SK-N-SH treated with all-trans-retinoic acid at 6 μM for 48 hours (cell line): ENCODE data around the gene AARSD1.

Experiments
- ATAC-seq: fragments of 200-7000 bp; cut with Tn5 transposase; 3 replicates; pipeline ENCODE4 v1.9.1; 2020; ENCODE audit warnings: mild to moderate bottlenecking, moderate library complexity
- ARNTL ChIP-seq: fragments of 450-650 bp; formaldehyde crosslinking; IDR thresholded peaks from 2 replicates; pipeline ENCODE4 v1.5.0; 2020; ENCODE audit warnings: low read depth, mild to moderate bottlenecking, moderate library complexity, borderline replicate concordance
- BACH2 ChIP-seq: fragments of 250-450 bp; sonication (Bioruptor Pico); IDR thresholded peaks from 2 replicates; pipeline ENCODE4 v1.9.0; 2021; ENCODE audit warnings: mild to moderate bottlenecking, borderline replicate concordance
- CREB5 ChIP-seq: fragments of 250-450 bp; sonication (Bioruptor Pico); IDR thresholded peaks from 2 replicates; pipeline ENCODE4 v1.5.1; 2020; ENCODE audit warnings: low read depth, mild to moderate bottlenecking, moderate library complexity
- CSDC2 ChIP-seq: fragments of 250-450 bp; sonication (Bioruptor Pico); IDR thresholded peaks from 2 replicates; pipeline ENCODE4 v1.5.0; 2020; ENCODE audit warnings: mild to moderate bottlenecking, moderate library complexity
- CSRNP3 ChIP-seq: fragments of 250-450 bp; sonication (Bioruptor Pico); IDR thresholded peaks from 2 replicates; pipeline ENCODE4 v1.5.1; 2021; ENCODE audit warnings: mild to moderate bottlenecking, moderate library complexity
- ESRRG ChIP-seq: fragments of 250-450 bp; sonication (Bioruptor Pico); IDR thresholded peaks from 2 replicates; pipeline ENCODE4 v1.6.1; 2021; ENCODE audit warnings: mild to moderate bottlenecking
- GLIS3 ChIP-seq: fragments of 250-450 bp; sonication (Bioruptor Pico); IDR thresholded peaks from 2 replicates; pipeline ENCODE4 v1.5.0; 2020; ENCODE audit warnings: mild to moderate bottlenecking, moderate library complexity
- ISL1 ChIP-seq: fragments of 250-450 bp; sonication (Bioruptor Pico); IDR thresholded peaks from 2 replicates; pipeline ENCODE4 v2.1.2; 2022; ENCODE audit warnings: mild to moderate bottlenecking, moderate library complexity
- PATZ1 ChIP-seq: fragments of 250-450 bp; sonication (Bioruptor Pico); IDR thresholded peaks from 2 replicates; pipeline ENCODE4 v1.8.0; 2020; ENCODE audit warnings: mild to moderate bottlenecking, moderate library complexity, borderline replicate concordance
- POU6F1 ChIP-seq: fragments of 250-450 bp; sonication (Bioruptor Pico); IDR thresholded peaks from 2 replicates; pipeline ENCODE4 v1.8.0; 2021; ENCODE audit warnings: low read depth, mild to moderate bottlenecking, moderate library complexity, borderline replicate concordance
- PPARA ChIP-seq: fragments of 250-450 bp; sonication (Bioruptor Pico); IDR thresholded peaks from 2 replicates; pipeline ENCODE4 v1.5.0; 2020; ENCODE audit warnings: mild to moderate bottlenecking, borderline replicate concordance
- RARB ChIP-seq: fragments of 250-450 bp; sonication (Bioruptor Pico); IDR thresholded peaks from 2 replicates; pipeline ENCODE4 v1.8.0; 2021; ENCODE audit warnings: mild to moderate bottlenecking, moderate library complexity
- SNAI2 ChIP-seq: fragments of 250-450 bp; sonication (Bioruptor Pico); IDR thresholded peaks from 2 replicates; pipeline ENCODE4 v1.5.0; 2020; ENCODE audit warnings: mild to moderate bottlenecking, moderate library complexity
- TCF4 ChIP-seq: fragments of 250-450 bp; sonication (Bioruptor Pico); IDR thresholded peaks from 2 replicates; pipeline ENCODE4 v1.8.0; 2021; ENCODE audit warnings: mild to moderate bottlenecking, moderate library complexity, borderline replicate concordance
- TOX ChIP-seq: fragments of 250-450 bp; sonication (Bioruptor Pico); IDR thresholded peaks from 2 replicates; pipeline ENCODE4 v1.8.0; 2021; ENCODE audit warnings: mild to moderate bottlenecking, moderate library complexity, borderline replicate concordance
- TSHZ2 ChIP-seq: fragments of 250-450 bp; sonication (Bioruptor Pico); IDR thresholded peaks from 2 replicates; pipeline ENCODE4 v1.5.0; 2020; ENCODE audit warnings: mild to moderate bottlenecking, moderate library complexity
- ZC3H10 ChIP-seq: fragments of 250-450 bp; sonication (Bioruptor Pico); IDR thresholded peaks from 2 replicates; pipeline ENCODE4 v1.5.1; 2021; ENCODE audit warnings: mild to moderate bottlenecking, moderate library complexity
- ZFP3 ChIP-seq: fragments of 250-450 bp; sonication (Bioruptor Pico); IDR thresholded peaks from 2 replicates; pipeline ENCODE4 v1.5.0; 2020; ENCODE audit warnings: mild to moderate bottlenecking, moderate library complexity
- ZFP30 ChIP-seq: fragments of 450-650 bp; formaldehyde crosslinking; IDR thresholded peaks from 2 replicates; pipeline ENCODE4 v1.5.0; 2022; ENCODE audit warnings: mild to moderate bottlenecking, moderate library complexity
- ZNF565 ChIP-seq: fragments of 450-650 bp; formaldehyde crosslinking; conservative IDR thresholded peaks from 2 replicates; pipeline ENCODE4 v1.5.0; 2020; ENCODE audit warnings: low read depth, mild to moderate bottlenecking, moderate library complexity
- ZNF8 ChIP-seq: fragments of 450-650 bp; formaldehyde crosslinking; IDR thresholded peaks from 2 replicates; pipeline ENCODE4 v1.5.0; 2020; ENCODE audit warnings: mild to moderate bottlenecking, moderate library complexity

AARSD1 gene

GRCh38 chr17:42967925-42968324 lies 3.7 kb upstream of the AARSD1 start:
- no peak for TF ChIP-seq ZFP30 (CRISPR knock-in tag)
- no peak for TF ChIP-seq ZNF565 (CRISPR knock-in tag)
- TF ChIP-seq PPARA (CRISPR knock-in tag) = no peak
- TF ChIP-seq ARNTL (CRISPR knock-in tag) = no peak
- TF ChIP-seq POU6F1 (CRISPR knock-in tag) = no peak
- TF ChIP-seq, all 23 proteins: peak for 0
- no peak for ATAC-seq

GRCh38 chr17:42953669-42954068 lies 10.6 kb downstream of the AARSD1 start:
- TF ChIP-seq PPARA (CRISPR knock-in tag) = no peak
- no peak for TF ChIP-seq ARNTL (CRISPR knock-in tag)
- no peak for TF ChIP-seq ISL1 (CRISPR knock-in tag)
- TF ChIP-seq ESRRG (CRISPR knock-in tag) = no peak
- no peak for TF ChIP-seq PATZ1
- no peak for TF ChIP-seq POU6F1 (CRISPR knock-in tag)
- TF ChIP-seq TSHZ2 (CRISPR knock-in tag) = no peak
- TF ChIP-seq CREB5 (CRISPR knock-in tag) = no peak
- no peak for TF ChIP-seq ZNF8 (CRISPR knock-in tag)
- TF ChIP-seq ZFP3 (CRISPR knock-in tag) = no peak
- no peak for TF ChIP-seq TCF4 (CRISPR knock-in tag)
- TF ChIP-seq CSRNP3 (CRISPR knock-in tag) = no peak
- TF ChIP-seq BACH2 (CRISPR knock-in tag) = no peak
- TF ChIP-seq ZFP30 (CRISPR knock-in tag) = no peak
- no peak for TF ChIP-seq ZC3H10 (CRISPR knock-in tag)
- no peak for TF ChIP-seq TOX
- no peak for TF ChIP-seq GLIS3
- no peak for TF ChIP-seq RARB (CRISPR knock-in tag)
- TF ChIP-seq SNAI2 (CRISPR knock-in tag) = no peak
- TF ChIP-seq CSDC2 (CRISPR knock-in tag) = no peak
- ATAC-seq = no peak
